GM12892 (cell line): Measurements from ENCODE around the gene TSFM.
A peak's percentile ranks its signal among the peaks of the same experiment; 100 is the strongest.

Source experiments
- POLR2A ChIP-seq: IDR thresholded peaks from 2 replicates; pipeline ENCODE4 v1.6.1; 2011; ENCODE audit warnings: low read depth, low read length, control low read depth
- POLR2AphosphoS5 ChIP-seq: IDR thresholded peaks from 2 replicates; pipeline ENCODE4 v1.6.1; 2011; ENCODE audit warnings: low read depth, low read length, control low read depth
- TAF1 ChIP-seq: IDR thresholded peaks from 2 replicates; pipeline ENCODE4 v1.6.1; 2011; ENCODE audit warnings: low read depth, mild to moderate bottlenecking, control low read depth, low read length, borderline replicate concordance

DNA sequence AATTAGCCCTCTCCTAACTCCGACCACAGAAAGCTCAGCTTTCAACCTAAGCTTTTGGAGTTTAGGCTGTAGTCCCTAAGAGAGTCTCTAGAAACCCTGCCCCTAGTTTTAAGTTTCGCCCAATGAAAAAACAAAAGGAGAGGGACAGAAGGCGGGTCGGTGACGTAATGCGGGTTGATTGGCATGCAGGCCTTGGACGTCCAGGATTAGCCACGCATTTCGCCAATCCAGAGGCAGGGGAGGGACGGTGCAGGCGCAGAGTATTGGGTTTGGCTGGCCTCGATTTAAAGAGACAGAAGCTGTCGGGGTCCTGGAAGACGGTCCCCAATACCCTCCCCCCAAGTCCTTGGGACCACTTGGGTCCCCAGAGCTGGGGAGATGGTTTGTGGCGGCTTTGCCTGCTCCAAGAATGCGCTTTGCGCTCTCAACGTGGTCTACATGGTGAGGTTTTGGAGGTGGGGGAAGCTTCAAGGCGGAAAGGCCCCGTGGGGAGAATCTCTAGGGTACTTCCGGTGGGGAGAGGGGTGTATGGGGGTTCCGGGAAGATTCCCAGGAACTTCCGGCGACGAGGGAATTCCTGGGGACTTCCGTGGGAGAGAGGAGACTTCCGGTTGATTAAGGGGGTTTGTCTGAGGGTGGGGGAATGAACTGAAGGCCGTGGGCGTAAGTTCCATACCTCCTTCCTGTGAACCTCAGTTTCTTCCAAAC is 37.7 kb upstream of the TSFM start, which contains the start of gene TSPAN31:
- peak; percentile 69 for TF ChIP-seq POLR2A
- TF ChIP-seq TAF1 = peak; percentile 37; the same call in 1 of the 2 replicates
- peak; percentile 58 for TF ChIP-seq POLR2AphosphoS5
